ENCODE data around the gene TRABD2B. TPM values are rescaled to one million over a fixed set of nuclear protein-coding genes. Genes with fewer than 3 reads are reported as not detected.

Gene TRABD2B
- total RNA-seq, 1 experiment from 2014 or later, result 0.96 TPM

- CTCF ChIA-PET, result no interaction called here
- Mint-ChIP-seq H3K4me3 (ENCODE audit: unreplicated experiment) (no peak overlapping the region), H3K27me3 (ENCODE audit: insufficient read depth, unreplicated experiment) (no peaks in the 10 kb centered on the region), H3K9me3 (ENCODE audit: unreplicated experiment) (peaks cover 14% of the 10 kb centered on the region), H3K36me3 (ENCODE audit: insufficient read depth, unreplicated experiment) (no peaks in the 10 kb centered on the region), H3K4me1 (ENCODE audit: insufficient read depth, unreplicated experiment) (no peaks in the 10 kb centered on the region), H3K27ac (ENCODE audit: low read depth, unreplicated experiment) (no peak overlapping the region)
- no peak for DNase-seq (ENCODE audit: unreplicated experiment)
- no TSS peak for BruUV-seq (replicated peaks)
- TF ChIP-seq CTCF (IDR thresholded peaks at IDR 0.05; ENCODE audit: unreplicated experiment), result no peak
- POLR2A ChIA-PET, result no interaction called here
- intact Hi-C loops (cut with micrococcal nuclease), result no loop called here
Measured at GRCh38 chr1:47834326-47834725, 162.9 kb downstream of the TRABD2B start.

GRCh38 chr1:47830641-47831333 is 166.4 kb downstream of the TRABD2B start:
- Mint-ChIP-seq H3K27me3 (ENCODE audit: insufficient read depth, unreplicated experiment) (no peaks in the 10 kb centered on the region), H3K4me3 (ENCODE audit: unreplicated experiment) (no peak overlapping the region), H3K9me3 (ENCODE audit: unreplicated experiment) (peaks cover 11% of the 10 kb centered on the region), H3K4me1 (ENCODE audit: insufficient read depth, unreplicated experiment) (no peaks in the 10 kb centered on the region), H3K27ac (ENCODE audit: low read depth, unreplicated experiment) (no peak overlapping the region), H3K36me3 (ENCODE audit: insufficient read depth, unreplicated experiment) (no peaks in the 10 kb centered on the region)
- intact Hi-C loops (cut with micrococcal nuclease), result no loop called here
- TF ChIP-seq CTCF (IDR thresholded peaks at IDR 0.05; ENCODE audit: unreplicated experiment), result no peak
- CTCF ChIA-PET, result interaction anchor here (0.7 kb wide), 1 partner anchor 21 kb away, joined by 3 read pairs; no protein-coding TSS in a partner anchor
- BruUV-seq (replicated peaks), result no TSS peak
- no peak for DNase-seq (ENCODE audit: unreplicated experiment)
- POLR2A ChIA-PET, result interaction anchor here (0.6 kb wide), 1 partner anchor 446 kb away, joined by 3 read pairs; no protein-coding TSS in a partner anchor

- no TSS peak for BruUV-seq (replicated peaks)
- POLR2A ChIA-PET, result interaction anchor here (0.6 kb wide), 1 partner anchor 446 kb away, joined by 3 read pairs; no protein-coding TSS in a partner anchor
- Mint-ChIP-seq H3K27ac (ENCODE audit: low read depth, unreplicated experiment) (no peak overlapping the region), H3K36me3 (ENCODE audit: insufficient read depth, unreplicated experiment) (no peaks in the 10 kb centered on the region), H3K27me3 (ENCODE audit: insufficient read depth, unreplicated experiment) (no peaks in the 10 kb centered on the region), H3K4me3 (ENCODE audit: unreplicated experiment) (no peak overlapping the region), H3K4me1 (ENCODE audit: insufficient read depth, unreplicated experiment) (no peaks in the 10 kb centered on the region), H3K9me3 (ENCODE audit: unreplicated experiment) (peaks cover 5% of the 10 kb centered on the region)
- no peak for DNase-seq (ENCODE audit: unreplicated experiment)
- no peak for TF ChIP-seq CTCF (IDR thresholded peaks at IDR 0.05; ENCODE audit: unreplicated experiment)
- CTCF ChIA-PET, result interaction anchor here (0.7 to 1.0 kb wide), 2 partner anchors 22 to 42 kb away, joined by 3 to 4 read pairs; no protein-coding TSS in a partner anchor
- intact Hi-C loops (cut with micrococcal nuclease), result no loop called here
Measured at GRCh38 chr1:47830021-47830420, 167.2 kb downstream of the TRABD2B start.

- no peak for TF ChIP-seq CTCF (IDR thresholded peaks at IDR 0.05; ENCODE audit: unreplicated experiment)
- POLR2A ChIA-PET, result no interaction called here
- Mint-ChIP-seq H3K27me3 (ENCODE audit: insufficient read depth, unreplicated experiment) (no peaks in the 10 kb centered on the region), H3K4me3 (ENCODE audit: unreplicated experiment) (no peak overlapping the region), H3K36me3 (ENCODE audit: insufficient read depth, unreplicated experiment) (no peaks in the 10 kb centered on the region), H3K9me3 (ENCODE audit: unreplicated experiment) (no peaks in the 10 kb centered on the region), H3K4me1 (ENCODE audit: insufficient read depth, unreplicated experiment) (no peaks in the 10 kb centered on the region), H3K27ac (ENCODE audit: low read depth, unreplicated experiment) (no peak overlapping the region)
- DNase-seq (ENCODE audit: unreplicated experiment), result no peak
- BruUV-seq (replicated peaks), result no TSS peak
- intact Hi-C loops (cut with micrococcal nuclease), result no loop called here
- CTCF ChIA-PET, result interaction anchor here (0.5 to 0.6 kb wide), 3 partner anchors 15 to 1039 kb away, joined by 3 to 4 read pairs (median 4); no protein-coding TSS in a partner anchor
Measured at GRCh38 chr1:47828978-47829377, 168.2 kb downstream of the TRABD2B start.
